ES-I3 (cell line): Measurements from ENCODE around the gene C2orf80.
"Not testable (repeated sequence)": the region's sequence is repeated elsewhere in the genome, so short reads cannot be mapped to it uniquely, and the experiment has no call there.

Experiments
- H3K36me3 ChIP-seq: 2 replicates; pipeline ENCODE4 v1.6.1; 2013; ENCODE audit warnings: mild to moderate bottlenecking, low read length, control low read depth, moderate library complexity; ENCODE audit not compliant: insufficient read depth
- H3K4me1 ChIP-seq: 2 replicates; pipeline ENCODE4 v1.6.1; 2013; ENCODE audit warnings: mild to moderate bottlenecking, control low read depth, low read length; ENCODE audit not compliant: insufficient read depth
- H3K9ac ChIP-seq: 2 replicates; pipeline ENCODE4 v1.6.1; 2013; ENCODE audit warnings: low read depth, mild to moderate bottlenecking, low read length, moderate library complexity
- H3K9me3 ChIP-seq: 2 replicates; pipeline ENCODE4 v1.6.1; 2013; ENCODE audit warnings: mild to moderate bottlenecking, low read length, moderate library complexity; ENCODE audit not compliant: control insufficient read depth, insufficient read depth

C2orf80 gene

GRCh38 chr2:208135794-208136715 is 53.8 kb downstream of the C2orf80 start:
- H3K9me3 ChIP-seq = no peaks in the 10 kb centered on the region; the same call in 1 of the 2 replicates
- no peak overlapping the region for H3K9ac ChIP-seq
- no peaks in the 10 kb centered on the region for H3K4me1 ChIP-seq
- no peaks in the 10 kb centered on the region for H3K36me3 ChIP-seq

DNA sequence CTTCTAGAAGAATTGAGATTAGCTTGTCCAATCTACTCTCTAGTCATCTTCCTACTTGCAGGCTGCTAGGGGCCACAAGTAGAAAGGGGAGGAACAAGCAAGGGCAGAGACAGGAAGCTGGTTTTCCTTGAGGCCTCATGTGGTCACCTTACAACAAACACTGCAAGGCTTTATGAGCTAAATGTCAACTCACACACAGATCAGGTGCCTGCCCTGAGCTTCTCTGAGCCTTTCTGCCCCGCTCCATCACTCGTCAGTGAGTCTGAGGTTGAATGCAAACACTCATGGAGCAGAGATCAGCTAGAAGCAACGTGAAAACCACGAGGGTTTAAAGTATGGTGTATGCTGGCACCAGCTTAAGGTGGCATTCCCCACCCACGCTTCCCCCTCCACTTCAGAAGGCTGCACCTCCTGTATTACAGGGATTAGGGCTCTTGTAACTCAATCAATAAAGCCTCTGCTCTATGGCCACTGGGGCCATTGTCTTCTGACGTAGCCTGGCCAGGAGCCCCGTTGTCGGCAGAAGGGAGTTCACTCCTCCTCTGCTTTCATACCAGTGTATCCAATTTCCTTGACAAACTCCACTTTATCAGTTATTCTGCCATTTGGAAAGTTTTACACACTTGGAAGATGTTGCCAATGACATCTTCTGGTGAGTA is 54.8 kb downstream of the C2orf80 start:
- Histone ChIP-seq H3K9me3 (no peaks in the 10 kb centered on the region; the same call in 1 of the 2 replicates), H3K9ac (no peak overlapping the region), H3K36me3 (no peaks in the 10 kb centered on the region), H3K4me1 (no peaks in the 10 kb centered on the region)

DNA sequence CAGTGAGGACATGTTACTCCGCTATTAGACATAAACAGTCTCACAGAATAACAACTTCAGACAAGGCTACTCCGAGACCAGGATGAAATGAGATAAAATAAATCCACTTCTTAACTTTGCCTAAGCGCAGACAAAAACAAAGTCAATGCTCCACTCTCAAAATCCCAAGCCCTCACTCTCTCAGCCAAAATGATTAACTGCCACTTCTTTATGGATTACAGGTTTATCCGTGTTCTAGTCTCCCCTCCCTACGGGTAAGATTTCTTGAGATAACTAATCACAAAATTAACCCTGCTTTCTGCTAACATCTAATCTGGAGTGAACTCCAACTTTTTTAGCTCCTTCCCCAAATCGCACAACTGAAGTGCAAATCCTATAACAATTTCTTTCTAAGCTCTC is 59.1 kb downstream of the C2orf80 start:
- H3K9me3 ChIP-seq = no peaks in the 10 kb centered on the region
- no peak overlapping the region for H3K9ac ChIP-seq
- H3K36me3 ChIP-seq = no peaks in the 10 kb centered on the region
- no peaks in the 10 kb centered on the region for H3K4me1 ChIP-seq

GRCh38 chr2:208129744-208130711 is 59.8 kb downstream of the C2orf80 start, which contains the start of gene CRYGC:
CRYGC (minus strand) TSS chr2:208129828; CDS start chr2:208129792, 36 bp downstream.
- Histone ChIP-seq H3K36me3 (no peaks in the 10 kb centered on the region), H3K9ac (no peak within 1 kb of the TSS), H3K4me1 (no peaks in the 10 kb centered on the region), H3K9me3 (no peaks in the 10 kb centered on the region)

DNA sequence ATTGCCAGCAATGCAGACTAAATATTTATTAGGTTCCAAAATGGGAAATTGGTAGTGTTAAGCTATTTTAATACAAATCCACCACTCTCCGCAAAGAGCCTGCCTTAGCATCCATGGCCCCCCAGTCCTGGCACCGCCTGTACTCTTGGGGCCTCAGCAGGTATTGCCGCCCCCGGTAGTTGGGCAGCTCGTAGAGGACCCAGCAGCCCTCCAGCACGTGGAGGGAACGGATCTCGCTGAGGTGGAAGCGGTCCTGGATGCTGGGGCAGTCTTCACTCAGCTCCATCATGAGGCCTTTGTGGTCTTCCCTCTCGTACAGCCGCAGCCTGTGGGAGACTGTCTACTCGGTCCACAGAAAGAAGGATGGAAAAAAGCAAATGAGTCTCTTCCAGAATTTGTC is 61.7 kb downstream of the C2orf80 start:
- Histone ChIP-seq H3K4me1 (no peaks in the 10 kb centered on the region), H3K9ac (no peak overlapping the region), H3K9me3 (no peaks in the 10 kb centered on the region), H3K36me3 (no peaks in the 10 kb centered on the region)

- Histone ChIP-seq H3K4me1 (no peaks in the 10 kb centered on the region), H3K36me3 (no peaks in the 10 kb centered on the region), H3K9ac (no peak overlapping the region), H3K9me3 (no peaks in the 10 kb centered on the region)
Measured at GRCh38 chr2:208127090-208127489, 62.7 kb downstream of the C2orf80 start.

DNA sequence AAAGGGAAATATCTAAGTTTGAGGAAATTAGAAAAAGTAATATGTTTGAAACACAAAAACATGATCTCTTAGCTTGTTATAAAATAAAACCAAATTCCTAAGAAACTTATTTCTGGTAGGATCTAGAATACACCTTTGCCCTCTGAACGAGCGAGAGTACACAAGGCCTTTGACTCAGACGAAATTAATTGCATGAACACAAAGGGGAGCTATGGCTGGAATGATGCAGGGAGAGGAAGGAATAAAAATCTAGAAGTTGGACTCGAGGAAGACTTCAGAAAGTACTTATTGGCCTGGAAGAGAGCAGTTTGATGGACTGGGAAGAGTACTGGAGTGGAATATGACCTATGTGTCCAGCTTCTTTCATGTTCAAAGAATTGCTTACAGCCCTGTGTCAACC is 64.6 kb downstream of the C2orf80 start:
- no peaks in the 10 kb centered on the region for H3K4me1 ChIP-seq
- H3K9ac ChIP-seq = no peak overlapping the region
- H3K9me3 ChIP-seq = no peaks in the 10 kb centered on the region
- H3K36me3 ChIP-seq = no peaks in the 10 kb centered on the region

DNA sequence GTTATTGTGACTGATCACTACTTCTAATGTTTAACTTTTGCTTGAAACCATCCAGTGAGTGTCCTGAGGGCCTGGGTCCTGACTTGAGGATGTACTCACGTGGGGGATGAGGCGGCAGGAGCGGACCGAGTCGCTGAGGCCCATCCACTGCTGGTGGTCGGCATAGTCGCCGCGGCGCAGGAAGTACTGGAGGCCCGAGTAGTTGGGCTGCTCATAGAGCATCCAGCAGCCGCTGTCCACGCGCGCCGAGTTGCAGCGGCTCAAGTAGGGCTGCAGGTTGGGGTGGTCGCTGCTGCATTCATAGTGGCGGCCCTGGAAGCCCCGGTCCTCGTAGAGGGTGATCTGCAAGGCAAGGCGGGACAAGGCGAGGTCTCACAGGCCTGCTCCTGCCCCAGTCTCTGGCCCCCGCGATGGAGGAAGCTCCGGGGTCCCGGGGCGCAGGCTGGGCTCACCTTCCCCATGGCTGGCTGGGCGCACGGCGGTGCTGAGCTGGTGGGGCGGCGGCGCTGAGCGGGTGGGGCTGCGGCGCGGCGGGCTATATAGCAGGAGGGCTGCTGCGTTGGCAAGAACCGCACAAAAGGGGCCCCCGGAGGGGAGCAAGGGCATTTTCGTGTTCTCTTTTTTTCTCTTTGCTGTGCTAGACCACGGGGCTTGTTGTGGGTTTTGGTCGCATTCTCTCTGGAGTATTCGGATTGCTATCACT is 65.7 kb downstream of the C2orf80 start, which contains the start of gene CRYGD:
CRYGD (minus strand) TSS at position 512 of the 703 bp plus-strand sequence; CDS start at position 461, 51 bp downstream.
- not testable (repeated sequence) for H3K36me3 ChIP-seq, H3K9me3 ChIP-seq, H3K4me1 ChIP-seq
- H3K9ac ChIP-seq = peak within 1 kb of the TSS; percentile 50; the same call in 1 of the 2 replicates

GRCh38 chr2:208122248-208122647 is 67.6 kb downstream of the C2orf80 start:
- H3K36me3 ChIP-seq = no peaks in the 10 kb centered on the region
- no peak overlapping the region for H3K9ac ChIP-seq
- H3K9me3 ChIP-seq = no peaks in the 10 kb centered on the region
- no peaks in the 10 kb centered on the region for H3K4me1 ChIP-seq

DNA sequence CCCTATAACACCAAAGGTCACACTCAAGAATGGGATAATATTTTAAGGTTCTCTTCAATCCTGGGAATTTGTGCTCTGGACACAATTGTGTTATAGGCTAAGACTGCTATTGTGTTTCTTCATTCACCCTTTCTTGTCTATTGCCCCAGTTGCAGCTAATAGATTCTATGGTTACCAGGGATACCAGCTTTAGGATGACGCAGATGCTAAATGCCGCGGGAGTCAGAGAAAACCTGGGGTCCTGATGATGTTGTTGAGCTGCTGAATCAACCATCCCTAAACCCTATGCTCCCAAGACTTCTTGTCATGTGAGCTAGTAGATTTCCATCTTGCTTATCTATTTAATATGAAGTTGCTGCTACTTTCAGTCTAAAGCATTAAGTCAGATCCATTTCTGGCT is 70.9 kb downstream of the C2orf80 start:
- Histone ChIP-seq H3K9ac (no peak overlapping the region), H3K4me1 (no peaks in the 10 kb centered on the region), H3K9me3 (no peaks in the 10 kb centered on the region), H3K36me3 (no peaks in the 10 kb centered on the region)

GRCh38 chr2:208117390-208117789 is 72.4 kb downstream of the C2orf80 start:
- H3K9ac ChIP-seq = not testable (repeated sequence)

More at GRCh38 chr2:208117390-208117789, 72.4 kb downstream of the C2orf80 start:
- not testable (repeated sequence) for H3K4me1 ChIP-seq, H3K36me3 ChIP-seq, H3K9me3 ChIP-seq
